Uterus (tissue), 2 donors: ENCODE data around the gene AMOTL1.

Source experiments
- POLR2A ChIP-seq, 2 donors: fragments of 450-650 bp; IDR thresholded peaks; one replicate each; pipeline ENCODE4 v1.6.1; 2016; ENCODE audit warnings: antibody characterized with exemption in 2 of 2, mild to moderate bottlenecking in 1 of 2, moderate library complexity in 1 of 2
- TF ChIP-seq, protein P1 (sequence below), 4 experiments: fragments of 200-600 bp in 2 of 4; fragments of 450-650 bp in 2 of 4; sonication (generic) in 2 of 4; IDR thresholded peaks; one replicate each; pipeline ENCODE4 v1.5.1; 2016 to 2019; ENCODE audit warnings: antibody characterized with exemption in 4 of 4, mild to moderate bottlenecking in 2 of 4, moderate library complexity in 1 of 4

DNA sequence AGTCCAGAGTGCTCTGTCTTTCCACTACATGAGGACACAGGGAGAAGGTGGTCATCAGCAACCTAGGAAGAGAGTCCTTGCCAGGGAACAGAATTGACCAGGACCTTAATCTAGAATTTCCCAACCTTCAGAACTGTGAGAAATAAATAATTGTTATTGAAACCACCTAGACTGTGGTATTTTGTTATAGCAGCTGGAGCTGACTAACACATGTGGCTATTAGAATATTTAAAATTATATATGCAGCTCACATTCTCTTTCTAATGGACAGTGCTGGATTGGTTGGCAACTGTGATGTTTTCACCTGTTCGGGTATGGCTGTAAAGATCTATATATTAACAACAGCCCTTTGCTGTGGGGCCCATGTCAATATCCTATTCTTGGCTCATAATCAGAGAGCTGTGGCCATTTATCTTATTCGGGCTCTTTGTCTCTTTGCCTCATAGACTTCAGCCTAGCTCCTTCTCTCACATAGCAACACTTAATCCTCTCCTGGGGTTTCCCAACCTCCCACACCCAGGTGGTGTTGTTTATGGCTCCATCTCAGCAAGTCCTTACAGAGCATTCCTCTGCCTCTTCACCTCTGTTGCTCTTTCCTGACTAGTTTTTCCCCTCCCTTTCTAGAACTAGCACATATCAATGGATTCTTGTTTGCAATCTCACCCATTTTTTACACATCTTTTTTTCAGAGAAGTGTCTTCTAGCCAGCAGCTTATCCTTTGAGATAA is 46.4 kb upstream of the AMOTL1 start:
- TF ChIP-seq, protein P1, sequence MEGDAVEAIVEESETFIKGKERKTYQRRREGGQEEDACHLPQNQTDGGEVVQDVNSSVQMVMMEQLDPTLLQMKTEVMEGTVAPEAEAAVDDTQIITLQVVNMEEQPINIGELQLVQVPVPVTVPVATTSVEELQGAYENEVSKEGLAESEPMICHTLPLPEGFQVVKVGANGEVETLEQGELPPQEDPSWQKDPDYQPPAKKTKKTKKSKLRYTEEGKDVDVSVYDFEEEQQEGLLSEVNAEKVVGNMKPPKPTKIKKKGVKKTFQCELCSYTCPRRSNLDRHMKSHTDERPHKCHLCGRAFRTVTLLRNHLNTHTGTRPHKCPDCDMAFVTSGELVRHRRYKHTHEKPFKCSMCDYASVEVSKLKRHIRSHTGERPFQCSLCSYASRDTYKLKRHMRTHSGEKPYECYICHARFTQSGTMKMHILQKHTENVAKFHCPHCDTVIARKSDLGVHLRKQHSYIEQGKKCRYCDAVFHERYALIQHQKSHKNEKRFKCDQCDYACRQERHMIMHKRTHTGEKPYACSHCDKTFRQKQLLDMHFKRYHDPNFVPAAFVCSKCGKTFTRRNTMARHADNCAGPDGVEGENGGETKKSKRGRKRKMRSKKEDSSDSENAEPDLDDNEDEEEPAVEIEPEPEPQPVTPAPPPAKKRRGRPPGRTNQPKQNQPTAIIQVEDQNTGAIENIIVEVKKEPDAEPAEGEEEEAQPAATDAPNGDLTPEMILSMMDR (IDR thresholded peaks at IDR 0.05): no peak
- TF ChIP-seq POLR2A (IDR thresholded peaks at IDR 0.05): no peak
